Right lobe of liver (tissue), 6 donors: ENCODE results near the gene EEFSEC. TPM values are rescaled to one million over a fixed set of nuclear protein-coding genes. Genes with fewer than 3 reads are reported as not detected.
A peak's percentile ranks its signal among the peaks of the same experiment; 100 is the strongest.

Source experiments
- ATAC-seq, 4 donors: fragments of 200-7000 bp; cut with Tn5 transposase; one replicate each; pipeline ENCODE4 v1.9.1; 2020; ENCODE audit warnings: mild to moderate bottlenecking in 4 of 4, moderate library complexity in 4 of 4
- DNase-seq, 3 donors: peaks; one replicate each; pipeline ENCODE4 v3.0.0-alpha.2; 2020
- H3K27ac ChIP-seq, 3 donors: fragments of 200-600 bp; one replicate each; pipeline ENCODE4 v1.8.0; 2022
- H3K27me3 ChIP-seq, 2 donors: fragments of 200-600 bp; one replicate each; pipeline ENCODE4 v1.8.0; 2022
- H3K36me3 ChIP-seq, 4 donors: fragments of 200-600 bp; sonication (generic) in 1 of 4; one replicate each; pipeline versions ENCODE4 v1.5.1 to v1.8.0; 2017 to 2022; ENCODE audit warnings: control low read depth in 1 of 4
- H3K4me1 ChIP-seq, 4 donors: fragments of 200-600 bp; sonication (generic) in 1 of 4; one replicate each; pipeline versions ENCODE4 v1.5.1 to v1.8.0; 2017 to 2022; ENCODE audit warnings: control low read depth in 1 of 4
- H3K4me3 ChIP-seq, 3 donors: fragments of 200-600 bp; one replicate each; pipeline ENCODE4 v1.8.0; 2022
- H3K9me3 ChIP-seq, 4 donors: fragments of 200-600 bp; sonication (generic) in 1 of 4; one replicate each; pipeline versions ENCODE4 v1.5.1 to v1.8.0; 2017 to 2022; ENCODE audit warnings: control low read depth in 1 of 4
- POLR2A ChIP-seq: fragments of 450-650 bp; IDR thresholded peaks from one replicate; pipeline ENCODE4 v1.6.1; 2017; ENCODE audit warnings: antibody characterized with exemption, mild to moderate bottlenecking
- WGBS: methylation state at CpG from one replicate; pipeline ENCODE4 v1.1.6; 2018; ENCODE audit warnings: low coverage, low lambda C conversion rate; ENCODE audit not compliant: insufficient coverage; ENCODE audit errors: missing lambda C conversion rate; 5-methylcytosine and 5-hydroxymethylcytosine counted together
- intact Hi-C, 2 donors: fragments of 100-400 bp; cut with DNase I; formaldehyde crosslinking; loops; one replicate each; pipeline versions ENCODE4 v1.11.2 to v1.14.1; 2022
- total RNA-seq, 6 experiments: library from RNA; depleted of rRNA in 2 of 6; stranded (reverse); fragments of >200 nt in 2 of 6; fragmentation: NEBNext Ultra II Directional in 3 of 6; extraction: Animal tissue kit (Norgen Biotek cat#: 25700) in 3 of 6; gene quantifications; one replicate each; pipeline versions ENCODE4 v1.1.0 to v1.2.4, GENCODE V29; 2016 to 2023
- TF ChIP-seq, protein P1 (sequence below), 4 donors: fragments of 200-600 bp in 3 of 4; fragments of 450-650 bp in 1 of 4; IDR thresholded peaks; one replicate each; pipeline versions ENCODE4 v1.5.1 to v1.8.0; 2016 to 2022; ENCODE audit warnings: antibody characterized with exemption in 4 of 4, mild to moderate bottlenecking in 2 of 4
- donor health status: DM: no; HTN: yes; CAD: no.
- donor health status: DM: no; HTN: no; CAD: no.
- donor health status: DM: no; HTN: no; CAD: no.
- donor health status: DM: no; HTN: yes; CAD: no.
- donor health status: DM: no; HTN: yes; CAD: no.

Gene EEFSEC
- total RNA-seq, 6 experiments from 2014 or later, result 10.1 to 24.0 (median 13.4) TPM

DNA sequence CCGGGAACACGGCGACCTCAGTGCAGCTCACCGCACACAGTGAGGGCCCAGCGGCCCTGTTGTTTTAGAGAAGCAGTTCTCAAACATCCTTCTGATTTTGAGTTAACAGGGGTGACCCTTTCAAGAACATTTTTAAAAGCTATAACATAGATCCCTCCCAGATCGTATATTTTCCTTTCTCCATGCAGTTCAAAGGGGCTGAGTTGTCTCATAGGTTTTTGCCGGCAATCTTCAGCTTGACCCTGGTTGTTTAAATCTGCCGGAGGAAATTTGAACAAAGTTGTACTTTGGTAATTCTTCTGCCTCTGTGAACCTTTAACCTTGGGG, 14.3 kb downstream of the EEFSEC start:
- no peak overlapping the region for H3K4me3 ChIP-seq
- H3K27ac ChIP-seq, result peak overlapping the region; percentile 12 to 44 (median 40)

DNA sequence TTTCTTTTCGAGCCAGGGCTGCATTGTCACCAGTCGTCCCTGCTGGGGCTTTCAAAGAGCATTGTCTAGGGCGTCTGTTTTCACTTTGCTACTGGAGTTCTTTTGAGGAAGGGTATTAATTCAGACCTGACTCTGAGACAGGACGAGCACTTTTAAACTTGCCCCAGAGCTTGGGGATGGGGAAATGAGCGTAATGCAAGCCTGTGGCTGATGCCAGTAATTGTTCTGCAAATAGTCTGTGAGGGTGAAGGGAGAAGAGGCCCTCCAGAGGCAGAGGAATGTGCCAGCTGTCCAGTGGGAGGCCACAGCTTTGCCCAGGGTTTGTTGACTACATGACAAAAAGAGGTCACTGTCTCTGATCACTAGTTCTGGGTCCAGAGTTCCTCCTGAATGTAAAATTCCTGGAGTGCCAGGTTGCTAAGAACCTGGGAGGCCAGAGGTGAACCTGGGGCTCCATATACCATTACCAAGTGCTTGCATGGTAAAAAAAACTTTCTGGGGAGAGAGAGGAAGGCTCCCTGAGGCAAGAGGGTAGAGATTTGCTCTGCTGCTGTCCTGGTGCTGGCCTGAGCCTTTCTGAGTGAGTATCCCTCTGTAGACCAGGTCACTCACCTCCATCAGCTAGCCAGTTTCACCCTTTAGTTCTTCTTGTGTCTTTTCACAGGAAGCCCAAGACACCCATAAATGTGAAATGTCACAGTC, 14.8 kb downstream of the EEFSEC start:
- TF ChIP-seq, protein P1, sequence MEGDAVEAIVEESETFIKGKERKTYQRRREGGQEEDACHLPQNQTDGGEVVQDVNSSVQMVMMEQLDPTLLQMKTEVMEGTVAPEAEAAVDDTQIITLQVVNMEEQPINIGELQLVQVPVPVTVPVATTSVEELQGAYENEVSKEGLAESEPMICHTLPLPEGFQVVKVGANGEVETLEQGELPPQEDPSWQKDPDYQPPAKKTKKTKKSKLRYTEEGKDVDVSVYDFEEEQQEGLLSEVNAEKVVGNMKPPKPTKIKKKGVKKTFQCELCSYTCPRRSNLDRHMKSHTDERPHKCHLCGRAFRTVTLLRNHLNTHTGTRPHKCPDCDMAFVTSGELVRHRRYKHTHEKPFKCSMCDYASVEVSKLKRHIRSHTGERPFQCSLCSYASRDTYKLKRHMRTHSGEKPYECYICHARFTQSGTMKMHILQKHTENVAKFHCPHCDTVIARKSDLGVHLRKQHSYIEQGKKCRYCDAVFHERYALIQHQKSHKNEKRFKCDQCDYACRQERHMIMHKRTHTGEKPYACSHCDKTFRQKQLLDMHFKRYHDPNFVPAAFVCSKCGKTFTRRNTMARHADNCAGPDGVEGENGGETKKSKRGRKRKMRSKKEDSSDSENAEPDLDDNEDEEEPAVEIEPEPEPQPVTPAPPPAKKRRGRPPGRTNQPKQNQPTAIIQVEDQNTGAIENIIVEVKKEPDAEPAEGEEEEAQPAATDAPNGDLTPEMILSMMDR (IDR thresholded peaks at IDR 0.05), result peak in 2 of 4 donors; percentile 15 to 26
- TF ChIP-seq POLR2A, result no peak
- ATAC-seq (peak; percentile 88 to 93 (median 93)), DNase-seq (peak; percentile 63 to 84 (median 79))
- WGBS, result 33% methylated on average over 5 of the region's 5 CpGs
- intact Hi-C loops, result loop anchor here in 1 of 2 donors (10.0 kb wide), 1 partner anchor 217 kb away; no protein-coding TSS in a partner anchor
- Histone ChIP-seq H3K9me3 (no peaks in the 10 kb centered on the region), H3K27ac (peak overlapping the region; percentile 24 to 44 (median 40)), H3K4me1 (peaks cover 0 to 41% (median 22%) of the 10 kb centered on the region in 4 donors), H3K36me3 (no peaks in the 10 kb centered on the region), H3K4me3 (no peak overlapping the region), H3K27me3 (no peaks in the 10 kb centered on the region)

More for the DNA sequence above, 14.3 kb downstream of the EEFSEC start:
- H3K36me3 ChIP-seq, result no peaks in the 10 kb centered on the region
- H3K4me1 ChIP-seq, result peaks cover 0 to 41% (median 22%) of the 10 kb centered on the region in 4 donors
- DNase-seq, result no peak
- H3K9me3 ChIP-seq, result no peaks in the 10 kb centered on the region
- intact Hi-C loops, result loop anchor here in 1 of 2 donors (10.0 kb wide), 1 partner anchor 217 kb away; no protein-coding TSS in a partner anchor
- ATAC-seq, result no peak
- 54% methylated on average over 7 of the region's 8 CpGs for WGBS
- no peaks in the 10 kb centered on the region for H3K27me3 ChIP-seq
- TF ChIP-seq POLR2A, result no peak
- TF ChIP-seq, protein P1 (IDR thresholded peaks at IDR 0.05), result no peak

DNA sequence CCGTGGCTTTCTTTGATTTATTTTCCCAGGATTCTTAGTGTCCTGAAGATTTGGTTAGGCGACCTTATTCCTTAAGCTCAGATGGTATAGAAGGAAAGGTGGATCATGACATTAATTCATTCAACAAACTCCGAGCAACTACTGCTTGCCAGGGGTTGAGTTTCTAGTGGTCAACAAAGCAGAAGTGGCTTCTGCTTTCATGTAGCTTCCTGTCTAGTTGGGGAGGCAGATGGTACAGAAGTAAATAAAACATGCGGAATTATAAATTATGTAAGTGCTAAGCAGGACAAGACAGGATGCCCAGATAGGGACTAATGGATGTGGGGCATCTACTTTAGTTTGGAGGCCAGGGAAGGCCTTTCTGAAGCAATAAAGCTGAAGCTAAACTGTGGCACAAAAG, 15.6 kb downstream of the EEFSEC start:
- Histone ChIP-seq H3K27me3 (no peaks in the 10 kb centered on the region), H3K27ac (peak overlapping the region; percentile 24 to 44 (median 40)), H3K9me3 (no peaks in the 10 kb centered on the region), H3K4me1 (peaks cover 0 to 41% (median 22%) of the 10 kb centered on the region in 4 donors), H3K4me3 (no peak overlapping the region), H3K36me3 (no peaks in the 10 kb centered on the region)
- no peak for ATAC-seq
- DNase-seq, result no peak
- intact Hi-C loops, result loop anchor here in 1 of 2 donors (10.0 kb wide), 1 partner anchor 216 kb away; no protein-coding TSS in a partner anchor
- WGBS, result 68% methylated on average over 4 of the region's 4 CpGs
- TF ChIP-seq POLR2A, result no peak
- TF ChIP-seq, protein P1 (IDR thresholded peaks at IDR 0.05), result no peak

DNA sequence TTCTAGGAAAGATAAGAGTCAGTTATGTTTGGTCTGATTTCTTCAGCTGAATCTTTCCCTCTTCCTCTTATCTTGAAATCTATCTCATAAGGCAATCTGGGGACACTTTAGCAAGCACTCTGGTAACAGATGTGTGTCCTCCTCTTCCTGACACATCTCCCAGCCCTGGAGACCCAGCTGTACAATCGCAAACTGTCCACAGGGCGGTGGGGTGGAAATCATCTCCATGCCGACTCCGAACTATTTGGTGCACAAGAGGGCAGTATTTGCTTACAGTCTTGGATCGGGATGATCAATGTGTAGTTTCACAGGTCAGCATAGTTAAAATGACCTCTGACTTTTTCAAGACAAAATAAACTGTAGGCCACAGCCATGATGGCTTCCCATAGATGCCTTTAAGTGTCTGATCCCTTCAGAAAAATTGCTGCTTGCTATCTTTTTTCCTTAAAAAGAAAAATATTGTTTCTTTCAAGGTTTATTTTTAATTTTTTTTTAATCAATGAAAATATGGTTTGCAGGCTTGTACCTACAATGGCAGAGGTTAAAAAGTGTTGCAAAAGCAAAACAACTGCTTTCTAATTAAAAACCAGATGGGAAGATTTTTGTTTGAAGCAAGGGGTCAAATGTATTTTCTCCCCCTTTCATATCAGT, 17.7 kb downstream of the EEFSEC start:
- WGBS, result 9% methylated on average over 5 of the region's 5 CpGs
- intact Hi-C loops, result loop anchor here in 1 of 2 donors (5.0 kb wide), 1 partner anchor 326 kb away; no protein-coding TSS in a partner anchor
- ATAC-seq, result peak; percentile 81 to 89 (median 83)
- peak in 2 of 3 donors; percentile 55 to 68 for DNase-seq
- Histone ChIP-seq H3K27me3 (no peaks in the 10 kb centered on the region), H3K27ac (no peak overlapping the region), H3K36me3 (no peaks in the 10 kb centered on the region), H3K4me1 (peaks cover 0 to 40% (median 22%) of the 10 kb centered on the region in 4 donors), H3K9me3 (no peaks in the 10 kb centered on the region), H3K4me3 (no peak overlapping the region)
- TF ChIP-seq, protein P1 (IDR thresholded peaks at IDR 0.05), result peak; percentile 76 to 82 (median 80)
- no peak for TF ChIP-seq POLR2A
